SK-N-SH treated with all-trans-retinoic acid at 6 μM for 48 hours (cell line): ENCODE results near the gene WDFY2.

Experiments used
- ARNTL ChIP-seq: fragments of 450-650 bp; formaldehyde crosslinking; IDR thresholded peaks from 2 replicates; pipeline ENCODE4 v1.5.0; 2020; ENCODE audit warnings: low read depth, mild to moderate bottlenecking, moderate library complexity, borderline replicate concordance
- CREB5 ChIP-seq: fragments of 250-450 bp; sonication (Bioruptor Pico); IDR thresholded peaks from 2 replicates; pipeline ENCODE4 v1.5.1; 2020; ENCODE audit warnings: low read depth, mild to moderate bottlenecking, moderate library complexity
- GLIS3 ChIP-seq: fragments of 250-450 bp; sonication (Bioruptor Pico); IDR thresholded peaks from 2 replicates; pipeline ENCODE4 v1.5.0; 2020; ENCODE audit warnings: mild to moderate bottlenecking, moderate library complexity
- OSR1 ChIP-seq: fragments of 250-450 bp; sonication (Bioruptor Pico); IDR thresholded peaks from 2 replicates; pipeline ENCODE4 v1.8.0; 2022; ENCODE audit warnings: moderate library complexity, mild to moderate bottlenecking, inconsistent platforms
- PATZ1 ChIP-seq: fragments of 250-450 bp; sonication (Bioruptor Pico); IDR thresholded peaks from 2 replicates; pipeline ENCODE4 v1.8.0; 2020; ENCODE audit warnings: mild to moderate bottlenecking, moderate library complexity, borderline replicate concordance
- PPARA ChIP-seq: fragments of 250-450 bp; sonication (Bioruptor Pico); IDR thresholded peaks from 2 replicates; pipeline ENCODE4 v1.5.0; 2020; ENCODE audit warnings: mild to moderate bottlenecking, borderline replicate concordance
- RARB ChIP-seq: fragments of 250-450 bp; sonication (Bioruptor Pico); IDR thresholded peaks from 2 replicates; pipeline ENCODE4 v1.8.0; 2021; ENCODE audit warnings: mild to moderate bottlenecking, moderate library complexity
- SNAI2 ChIP-seq: fragments of 250-450 bp; sonication (Bioruptor Pico); IDR thresholded peaks from 2 replicates; pipeline ENCODE4 v1.5.0; 2020; ENCODE audit warnings: mild to moderate bottlenecking, moderate library complexity
- TOX ChIP-seq: fragments of 250-450 bp; sonication (Bioruptor Pico); IDR thresholded peaks from 2 replicates; pipeline ENCODE4 v1.8.0; 2021; ENCODE audit warnings: mild to moderate bottlenecking, moderate library complexity, borderline replicate concordance
- ZC3H10 ChIP-seq: fragments of 250-450 bp; sonication (Bioruptor Pico); IDR thresholded peaks from 2 replicates; pipeline ENCODE4 v1.5.1; 2021; ENCODE audit warnings: mild to moderate bottlenecking, moderate library complexity
- ZFP3 ChIP-seq: fragments of 250-450 bp; sonication (Bioruptor Pico); IDR thresholded peaks from 2 replicates; pipeline ENCODE4 v1.5.0; 2020; ENCODE audit warnings: mild to moderate bottlenecking, moderate library complexity
- ZFP30 ChIP-seq: fragments of 450-650 bp; formaldehyde crosslinking; IDR thresholded peaks from 2 replicates; pipeline ENCODE4 v1.5.0; 2022; ENCODE audit warnings: mild to moderate bottlenecking, moderate library complexity

GRCh38 chr13:51557438-51557837 lies 26.8 kb upstream of the WDFY2 start:
- no peak for TF ChIP-seq ZFP30 (CRISPR knock-in tag)
- no peak for TF ChIP-seq TOX
- TF ChIP-seq PPARA (CRISPR knock-in tag), result no peak
- TF ChIP-seq GLIS3, result no peak
- TF ChIP-seq RARB, result no peak
- no peak for TF ChIP-seq PATZ1 (CRISPR knock-in tag)
- TF ChIP-seq ZC3H10 (CRISPR knock-in tag), result no peak
- TF ChIP-seq OSR1 (CRISPR knock-in tag), result no peak
- no peak for TF ChIP-seq ZFP3 (CRISPR knock-in tag)
- no peak for TF ChIP-seq SNAI2 (CRISPR knock-in tag)
- no peak for TF ChIP-seq CREB5 (CRISPR knock-in tag)
- no peak for TF ChIP-seq ARNTL (CRISPR knock-in tag)
